Lung (tissue), 12 donors: ENCODE data around the gene RNF182. TPM values are rescaled to one million over a fixed set of nuclear protein-coding genes. Genes with fewer than 3 reads are reported as not detected.

Experiments
- ATAC-seq: fragments of 200-7000 bp; cut with Tn5 transposase; one replicate; pipeline ENCODE4 v1.9.1; 2020; ENCODE audit warnings: moderate number of reproducible peaks; ENCODE audit not compliant: insufficient read depth, low FRiP score
- DNase-seq, 3 donors: peaks; one replicate each; pipeline ENCODE4 v3.0.0-alpha.2; 2013 to 2017
- H3K27ac ChIP-seq, 2 donors: one replicate each; pipeline ENCODE4 v1.5.1; 2013; ENCODE audit warnings: mild to moderate bottlenecking in 2 of 2, moderate library complexity in 2 of 2, control low read depth in 1 of 2, inconsistent platforms in 1 of 2, low read depth in 1 of 2, low read length in 1 of 2
- H3K27me3 ChIP-seq, 3 donors: one replicate each; pipeline ENCODE4 v1.5.1; 2013; ENCODE audit warnings: low read length in 2 of 3; ENCODE audit not compliant: control insufficient read depth in 3 of 3, insufficient read depth in 3 of 3
- H3K36me3 ChIP-seq, 4 donors: one replicate each; pipeline ENCODE4 v1.5.1; 2013; ENCODE audit warnings: low read length in 4 of 4, mild to moderate bottlenecking in 1 of 4, moderate library complexity in 1 of 4; ENCODE audit not compliant: control insufficient read depth in 4 of 4, insufficient read depth in 4 of 4
- H3K4me1 ChIP-seq, 5 donors: one replicate each; pipeline ENCODE4 v1.5.1; 2013; ENCODE audit warnings: low read length in 5 of 5, mild to moderate bottlenecking in 2 of 5, moderate library complexity in 1 of 5; ENCODE audit not compliant: control insufficient read depth in 5 of 5, insufficient read depth in 5 of 5
- H3K4me3 ChIP-seq: one replicate; pipeline ENCODE4 v1.5.1; 2013; ENCODE audit warnings: mild to moderate bottlenecking, control low read depth, moderate library complexity
- H3K9ac ChIP-seq, 2 donors: one replicate each; pipeline ENCODE4 v1.5.1; 2013; ENCODE audit warnings: low read length in 2 of 2, control low read depth in 1 of 2; ENCODE audit not compliant: insufficient read depth in 1 of 2
- H3K9me3 ChIP-seq, 4 donors: one replicate each; pipeline ENCODE4 v1.5.1; 2013; ENCODE audit warnings: low read length in 3 of 4, mild to moderate bottlenecking in 1 of 4, moderate library complexity in 1 of 4; ENCODE audit not compliant: control insufficient read depth in 4 of 4, insufficient read depth in 3 of 4
- CTCF ChIP-seq: IDR thresholded peaks from 2 replicates; pipeline ENCODE4 v1.5.1; 2012; ENCODE audit warnings: mild to moderate bottlenecking; ENCODE audit errors: control extremely low read depth, extremely low read depth
- WGBS, 2 donors: extraction: QIAGEN DNeasy Blood & Tissue Kit; methylation state at CpG; one replicate each; pipeline ENCODE4 v1.1.7; 2013; 5-methylcytosine and 5-hydroxymethylcytosine counted together
- polyA plus RNA-seq, 2 donors: library from polyadenylated mRNA; stranded (reverse); fragments of 200-250 nt; gene quantifications; one replicate each; pipeline ENCODE4 v1.2.1, GENCODE V29; 2013
- total RNA-seq, 2 donors: library from RNA; depleted of rRNA in 1 of 2; stranded (reverse); fragments of >200 nt in 1 of 2; gene quantifications; one replicate each; pipeline ENCODE4 v1.2.1, GENCODE V29; 2014 to 2021
- donor health status: control.
- donor health status: control.
- donor health status: Bipolar disorder and iron deficiency.
- donor health status: healthy.
- donor health status: DM: yes; HTN: yes; CAD: no.

The RNF182 gene
- total and polyA plus RNA-seq, 4 donors: 0.90 to 5.0 (median 1.8) TPM

- DNase-seq: no peak
- Histone ChIP-seq H3K4me1 (no peaks in the 10 kb centered on the region), H3K4me3 (no peak overlapping the region), H3K9me3 (peaks cover 0 to 3% (median 1%) of the 10 kb centered on the region in 4 donors), H3K27ac (no peak overlapping the region), H3K9ac (no peak overlapping the region), H3K27me3 (no peaks in the 10 kb centered on the region), H3K36me3 (no peaks in the 10 kb centered on the region)
- no peak for TF ChIP-seq CTCF
- ATAC-seq: no peak
Measured at GRCh38 chr6:13946506-13946905, 21.8 kb downstream of the RNF182 start.

GRCh38 chr6:13947611-13948178 is 22.9 kb downstream of the RNF182 start:
- Histone ChIP-seq H3K4me1 (no peaks in the 10 kb centered on the region), H3K27me3 (no peaks in the 10 kb centered on the region), H3K9ac (no peak overlapping the region), H3K9me3 (peaks cover 0 to 3% (median 0%) of the 10 kb centered on the region in 4 donors), H3K36me3 (no peaks in the 10 kb centered on the region), H3K27ac (no peak overlapping the region), H3K4me3 (no peak overlapping the region)
- TF ChIP-seq CTCF: no peak
- ATAC-seq (no peak), DNase-seq (no peak)

- TF ChIP-seq CTCF: no peak
- no peaks in the 10 kb centered on the region for H3K36me3 ChIP-seq
- DNase-seq: no peak
- H3K27ac ChIP-seq: no peak overlapping the region
- no peak overlapping the region for H3K4me3 ChIP-seq
- no peak overlapping the region for H3K9ac ChIP-seq
- H3K27me3 ChIP-seq: no peaks in the 10 kb centered on the region
- ATAC-seq: no peak
- H3K4me1 ChIP-seq: no peaks in the 10 kb centered on the region
- WGBS, 2 donors: 84 to 93% methylated on average over 7 of the region's 7 CpGs
- peaks cover 0 to 3% (median 0%) of the 10 kb centered on the region in 4 donors for H3K9me3 ChIP-seq
Measured at GRCh38 chr6:13952101-13952500, 27.3 kb downstream of the RNF182 start.
